Effector memory CD4-positive, alpha-beta T cell (primary cell): ENCODE data around the gene NGEF.

Experiments used
- DNase-seq, 3 donors: peaks; one replicate each; pipeline ENCODE4 v3.0.0-alpha.2; 2020
- H3K27ac ChIP-seq: 2 replicates; pipeline ENCODE4 v1.7.0; 2013; ENCODE audit warnings: mild to moderate bottlenecking, low read length, moderate library complexity; ENCODE audit not compliant: insufficient read depth, poor library complexity, severe bottlenecking
- H3K27me3 ChIP-seq: replicated peaks from 2 replicates; pipeline ENCODE4 v1.7.0; 2013; ENCODE audit warnings: mild to moderate bottlenecking, low read length; ENCODE audit not compliant: insufficient read depth, control insufficient read depth, poor library complexity, severe bottlenecking
- H3K36me3 ChIP-seq: 2 replicates; pipeline ENCODE4 v1.7.0; 2013; ENCODE audit warnings: mild to moderate bottlenecking, low read length, moderate library complexity; ENCODE audit not compliant: control insufficient read depth, insufficient read depth
- H3K4me1 ChIP-seq: 2 replicates; pipeline ENCODE4 v1.7.0; 2013; ENCODE audit warnings: low read length, mild to moderate bottlenecking; ENCODE audit not compliant: control insufficient read depth, insufficient read depth, poor library complexity, severe bottlenecking
- H3K4me3 ChIP-seq: 2 replicates; pipeline ENCODE4 v1.7.0; 2013; ENCODE audit warnings: low read length, low read depth, mild to moderate bottlenecking; ENCODE audit not compliant: insufficient read depth, poor library complexity, severe bottlenecking
- H3K9me3 ChIP-seq: 2 replicates; pipeline ENCODE4 v1.7.0; 2013; ENCODE audit warnings: mild to moderate bottlenecking, low read length, moderate library complexity; ENCODE audit not compliant: control insufficient read depth

Gene NGEF

GRCh38 chr2:233044974-233045605 lies 32.0 kb upstream of the NGEF start:
- no peaks in the 10 kb centered on the region for H3K36me3 ChIP-seq
- no peak overlapping the region for H3K4me3 ChIP-seq
- H3K27ac ChIP-seq = no peak overlapping the region
- no peaks in the 10 kb centered on the region for H3K9me3 ChIP-seq
- no peak for DNase-seq
- H3K4me1 ChIP-seq = no peaks in the 10 kb centered on the region
- H3K27me3 ChIP-seq = no peaks in the 10 kb centered on the region

DNA sequence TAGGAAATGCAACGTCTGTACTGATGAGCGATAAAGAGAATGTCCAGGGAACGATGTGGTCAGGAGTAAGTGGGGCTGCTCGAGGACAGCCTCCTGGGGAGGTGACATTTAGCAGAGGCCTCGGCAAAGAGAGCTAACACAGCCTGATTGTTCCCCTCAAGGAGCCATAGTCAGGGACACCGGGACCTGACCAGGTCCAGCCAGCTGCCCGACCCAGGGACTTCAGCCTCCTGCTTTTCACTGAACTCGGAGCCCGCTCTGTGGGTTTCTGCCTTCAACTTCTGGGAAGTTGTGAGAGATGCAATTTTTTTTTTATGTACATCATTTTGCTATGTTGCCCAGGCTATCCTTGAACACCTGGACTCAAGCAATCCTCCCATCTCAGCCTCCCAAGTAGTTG lies 29.5 kb upstream of the NGEF start:
- DNase-seq = no peak
- Histone ChIP-seq H3K4me3 (no peak overlapping the region), H3K9me3 (no peaks in the 10 kb centered on the region), H3K4me1 (no peaks in the 10 kb centered on the region), H3K36me3 (no peaks in the 10 kb centered on the region), H3K27me3 (no peaks in the 10 kb centered on the region), H3K27ac (no peak overlapping the region)

GRCh38 chr2:233041722-233042323 lies 28.8 kb upstream of the NGEF start:
- no peak for DNase-seq
- no peaks in the 10 kb centered on the region for H3K9me3 ChIP-seq
- H3K4me1 ChIP-seq = no peaks in the 10 kb centered on the region
- H3K27me3 ChIP-seq = no peaks in the 10 kb centered on the region
- H3K4me3 ChIP-seq = no peak overlapping the region
- no peaks in the 10 kb centered on the region for H3K36me3 ChIP-seq
- no peak overlapping the region for H3K27ac ChIP-seq

GRCh38 chr2:233040571-233040970 lies 27.5 kb upstream of the NGEF start:
- no peaks in the 10 kb centered on the region for H3K27me3 ChIP-seq
- H3K9me3 ChIP-seq = no peaks in the 10 kb centered on the region
- H3K27ac ChIP-seq = no peak overlapping the region
- DNase-seq = no peak
- no peak overlapping the region for H3K4me3 ChIP-seq
- no peaks in the 10 kb centered on the region for H3K36me3 ChIP-seq
- H3K4me1 ChIP-seq = no peaks in the 10 kb centered on the region

DNA sequence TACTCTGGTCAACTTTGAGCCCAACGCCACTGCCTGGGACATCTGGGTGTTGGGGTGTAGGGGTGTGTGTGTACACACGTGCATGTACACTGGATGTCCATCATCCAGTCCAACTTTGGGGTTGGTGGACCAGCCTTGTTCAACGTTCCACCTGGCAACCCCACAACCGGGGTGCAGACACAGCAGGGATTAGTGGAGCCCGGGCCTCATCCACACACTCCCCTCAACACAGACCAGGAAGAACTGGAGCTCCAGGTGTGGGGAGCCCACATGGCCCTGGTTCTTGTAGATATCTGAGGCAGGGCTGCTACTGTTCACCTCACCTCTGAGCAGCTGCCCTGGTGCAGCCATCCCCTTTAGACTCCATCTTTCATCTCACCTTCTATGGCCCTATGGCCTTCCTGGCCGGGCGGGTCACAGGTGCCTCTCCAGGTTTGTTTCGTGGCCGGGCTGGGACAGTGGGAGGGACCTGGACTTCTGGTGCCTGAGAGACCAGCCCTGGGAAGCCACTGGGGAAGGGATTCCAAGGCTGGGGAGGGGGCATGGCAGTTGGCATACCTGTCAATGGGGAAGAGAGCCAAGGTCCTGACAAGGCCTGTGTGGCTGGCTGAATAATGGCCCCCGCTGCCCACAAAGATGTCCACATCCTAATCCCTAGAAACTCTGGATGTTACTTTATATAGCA lies 26.9 kb upstream of the NGEF start:
- H3K4me3 ChIP-seq = no peak overlapping the region
- H3K27me3 ChIP-seq = no peaks in the 10 kb centered on the region
- no peak for DNase-seq
- H3K4me1 ChIP-seq = no peaks in the 10 kb centered on the region
- H3K27ac ChIP-seq = no peak overlapping the region
- H3K9me3 ChIP-seq = no peaks in the 10 kb centered on the region
- no peaks in the 10 kb centered on the region for H3K36me3 ChIP-seq

DNA sequence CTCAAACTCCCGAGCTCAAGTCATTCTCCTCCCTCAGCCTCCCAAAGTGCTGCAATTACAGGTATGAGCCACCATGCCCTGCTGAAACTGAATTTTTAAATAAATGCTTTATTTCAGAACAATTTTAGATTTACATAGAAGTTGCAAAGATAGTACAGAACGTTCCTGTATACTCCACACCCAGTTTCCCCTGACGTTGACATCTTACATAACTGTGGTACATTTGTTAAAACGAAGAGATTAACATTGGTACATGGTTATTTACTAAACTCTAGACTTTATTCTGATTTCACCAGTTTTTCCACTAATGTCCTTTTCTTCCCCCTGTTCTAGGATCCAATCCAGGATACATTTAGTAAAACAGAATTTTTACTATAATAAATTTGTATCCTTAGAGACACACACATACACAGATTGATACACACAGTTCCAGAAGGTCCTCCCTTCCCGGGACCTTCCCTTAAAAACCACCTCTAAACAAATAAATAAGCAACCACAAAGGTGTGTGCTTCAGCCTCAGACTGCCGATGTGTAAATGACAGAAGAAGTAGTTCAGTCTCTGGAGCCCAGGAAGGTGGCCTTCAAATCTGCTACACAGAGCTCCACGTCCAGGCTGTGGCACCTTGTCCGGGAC lies 26.3 kb upstream of the NGEF start:
- Histone ChIP-seq H3K27ac (no peak overlapping the region), H3K4me1 (no peaks in the 10 kb centered on the region), H3K4me3 (no peak overlapping the region), H3K9me3 (no peaks in the 10 kb centered on the region), H3K27me3 (no peaks in the 10 kb centered on the region), H3K36me3 (no peaks in the 10 kb centered on the region)
- DNase-seq = no peak

GRCh38 chr2:233037078-233037477 lies 24.0 kb upstream of the NGEF start:
- H3K9me3 ChIP-seq = no peaks in the 10 kb centered on the region
- no peak for DNase-seq
- H3K4me3 ChIP-seq = no peak overlapping the region
- H3K36me3 ChIP-seq = no peaks in the 10 kb centered on the region
- H3K4me1 ChIP-seq = no peaks in the 10 kb centered on the region
- H3K27ac ChIP-seq = no peak overlapping the region
- H3K27me3 ChIP-seq = no peaks in the 10 kb centered on the region

DNA sequence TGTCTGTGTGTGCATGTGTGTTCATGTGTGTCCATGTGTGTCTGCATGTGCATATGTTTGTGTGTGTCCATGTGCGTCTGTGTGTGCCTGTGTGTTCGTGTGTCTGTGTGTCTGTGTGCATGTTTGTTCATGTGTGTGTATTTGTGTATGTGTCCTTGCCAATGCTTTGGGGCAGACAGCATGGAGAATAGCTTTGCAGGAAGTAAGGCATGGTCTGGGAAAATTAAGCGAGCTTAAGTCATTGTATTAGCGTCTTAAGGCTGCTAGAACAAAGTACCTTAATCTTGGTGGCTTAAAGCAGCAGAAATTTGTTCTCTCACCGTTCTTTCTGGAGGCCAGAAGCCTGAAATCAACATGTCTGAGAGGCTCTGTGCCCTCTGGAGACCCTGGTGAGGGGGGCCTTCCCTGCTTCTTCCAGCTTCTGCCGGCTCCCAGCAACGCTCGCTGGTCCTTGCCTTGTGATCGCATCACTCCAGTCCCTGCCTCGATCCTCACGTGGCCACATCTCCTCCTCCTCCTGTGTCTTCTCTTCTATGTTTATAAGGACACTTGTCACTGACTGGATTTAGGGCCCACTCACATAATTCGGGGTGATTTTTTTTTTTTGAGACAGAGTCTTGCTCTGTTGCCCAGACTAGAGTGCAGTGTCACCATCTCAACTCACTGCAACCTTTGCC lies 23.2 kb upstream of the NGEF start:
- no peaks in the 10 kb centered on the region for H3K36me3 ChIP-seq

GRCh38 chr2:233035426-233036161 lies 22.5 kb upstream of the NGEF start:
- Histone ChIP-seq H3K4me3 (no peak overlapping the region), H3K36me3 (no peaks in the 10 kb centered on the region), H3K27me3 (no peaks in the 10 kb centered on the region), H3K9me3 (no peaks in the 10 kb centered on the region), H3K4me1 (no peaks in the 10 kb centered on the region), H3K27ac (no peak overlapping the region)
- no peak for DNase-seq

More for the DNA sequence above, 23.2 kb upstream of the NGEF start:
- no peaks in the 10 kb centered on the region for H3K27me3 ChIP-seq
- DNase-seq = no peak
- H3K4me3 ChIP-seq = no peak overlapping the region
- no peaks in the 10 kb centered on the region for H3K9me3 ChIP-seq
- H3K4me1 ChIP-seq = no peaks in the 10 kb centered on the region
- no peak overlapping the region for H3K27ac ChIP-seq
